Progenitor cell of endocrine pancreas (in vitro differentiated cells): Measurements from ENCODE around the gene PLCD3. TPM values are rescaled to one million over a fixed set of nuclear protein-coding genes. Genes with fewer than 3 reads are reported as not detected.

Experiments
- DNase-seq: peaks from one replicate; pipeline ENCODE4 v3.0.0; 2021; ENCODE audit warnings: low spot score; ENCODE audit not compliant: unreplicated experiment
- H3K27ac Mint-ChIP-seq: 2 replicates; pipeline ENCODE4 v1.8.0; 2021; ENCODE audit warnings: mild to moderate bottlenecking, moderate library complexity, mixed read lengths
- H3K27me3 Mint-ChIP-seq: 2 replicates; pipeline ENCODE4 v1.8.0; 2021; ENCODE audit warnings: mixed read lengths
- H3K36me3 Mint-ChIP-seq: 2 replicates; pipeline ENCODE4 v1.8.0; 2022; ENCODE audit warnings: mixed read lengths; ENCODE audit not compliant: insufficient read depth
- H3K4me1 Mint-ChIP-seq: 2 replicates; pipeline ENCODE4 v1.8.0; 2021; ENCODE audit warnings: low read depth, mixed read lengths
- H3K4me3 Mint-ChIP-seq: 2 replicates; pipeline ENCODE4 v1.8.0; 2021; ENCODE audit warnings: low read depth, mild to moderate bottlenecking, moderate library complexity, mixed read lengths
- H3K9me3 Mint-ChIP-seq: 2 replicates; pipeline ENCODE4 v1.8.0; 2021; ENCODE audit warnings: low read depth, mixed read lengths
- total RNA-seq: library from RNA; stranded (reverse); gene quantifications from 2 replicates; pipeline ENCODE4 v1.2.1, GENCODE V29; 2021
- TF ChIP-seq, protein P1 (sequence below): fragments of 200-600 bp; sonication (generic); IDR thresholded peaks from one replicate; pipeline ENCODE4 v1.5.0; 2021; ENCODE audit warnings: antibody characterized with exemption, mild to moderate bottlenecking; ENCODE audit not compliant: unreplicated experiment

Gene PLCD3
- total RNA-seq, 1 donor from 2014 or later, result 26.7 TPM

DNA sequence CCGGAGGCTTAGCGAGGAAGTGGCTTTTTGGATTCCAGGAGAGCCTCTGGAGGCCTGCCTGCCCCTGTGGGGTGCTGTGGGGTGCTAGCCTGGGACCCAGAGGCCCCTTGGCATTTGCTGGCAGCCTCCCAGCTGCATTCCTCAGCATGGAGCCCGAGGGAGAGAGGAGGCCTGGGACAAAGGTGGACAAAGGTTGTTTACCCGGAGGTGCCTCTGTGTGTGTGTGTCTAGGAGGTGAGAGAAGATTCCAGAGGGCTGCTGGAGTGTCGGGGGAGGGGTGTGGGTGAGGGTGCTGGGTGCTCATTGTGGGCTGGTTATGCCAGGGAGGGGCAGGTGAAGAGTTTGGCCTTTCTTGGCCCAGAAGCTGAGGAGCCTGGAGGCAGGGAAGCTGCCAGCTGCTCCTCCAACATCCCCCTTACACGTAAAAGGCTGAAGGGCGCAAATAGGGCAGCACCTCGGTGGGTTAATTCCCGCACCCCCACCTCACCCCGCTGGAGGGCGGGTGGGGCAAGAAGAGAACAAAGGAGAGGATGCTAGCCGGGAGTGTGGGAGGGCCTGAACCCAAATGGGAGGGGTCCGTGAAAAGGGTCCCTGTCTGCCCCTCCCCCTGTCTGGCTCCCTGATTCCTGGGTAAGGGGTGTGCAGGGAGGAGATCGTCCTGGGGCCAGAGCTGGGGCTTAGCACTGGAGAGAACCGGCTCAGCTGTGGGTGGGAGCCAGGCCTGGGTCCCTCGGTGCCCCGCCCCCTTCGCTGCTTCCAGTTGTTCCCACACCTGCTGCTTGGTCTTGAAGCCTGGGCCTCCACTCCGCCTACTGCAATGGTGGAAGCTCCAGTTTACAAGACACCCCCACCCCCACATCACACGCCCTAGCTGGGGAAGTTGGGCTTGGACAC is 39.3 kb upstream of the PLCD3 start:
- no peak for DNase-seq
- Mint-ChIP-seq H3K27me3 (peaks cover 6% of the 10 kb centered on the region), H3K4me3 (peak overlapping the region; percentile 26), H3K36me3 (peaks cover 4% of the 10 kb centered on the region), H3K4me1 (peaks cover 23% of the 10 kb centered on the region), H3K27ac (peak overlapping the region; percentile 96), H3K9me3 (no peaks in the 10 kb centered on the region)
- TF ChIP-seq, protein P1, sequence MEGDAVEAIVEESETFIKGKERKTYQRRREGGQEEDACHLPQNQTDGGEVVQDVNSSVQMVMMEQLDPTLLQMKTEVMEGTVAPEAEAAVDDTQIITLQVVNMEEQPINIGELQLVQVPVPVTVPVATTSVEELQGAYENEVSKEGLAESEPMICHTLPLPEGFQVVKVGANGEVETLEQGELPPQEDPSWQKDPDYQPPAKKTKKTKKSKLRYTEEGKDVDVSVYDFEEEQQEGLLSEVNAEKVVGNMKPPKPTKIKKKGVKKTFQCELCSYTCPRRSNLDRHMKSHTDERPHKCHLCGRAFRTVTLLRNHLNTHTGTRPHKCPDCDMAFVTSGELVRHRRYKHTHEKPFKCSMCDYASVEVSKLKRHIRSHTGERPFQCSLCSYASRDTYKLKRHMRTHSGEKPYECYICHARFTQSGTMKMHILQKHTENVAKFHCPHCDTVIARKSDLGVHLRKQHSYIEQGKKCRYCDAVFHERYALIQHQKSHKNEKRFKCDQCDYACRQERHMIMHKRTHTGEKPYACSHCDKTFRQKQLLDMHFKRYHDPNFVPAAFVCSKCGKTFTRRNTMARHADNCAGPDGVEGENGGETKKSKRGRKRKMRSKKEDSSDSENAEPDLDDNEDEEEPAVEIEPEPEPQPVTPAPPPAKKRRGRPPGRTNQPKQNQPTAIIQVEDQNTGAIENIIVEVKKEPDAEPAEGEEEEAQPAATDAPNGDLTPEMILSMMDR, result no peak

DNA sequence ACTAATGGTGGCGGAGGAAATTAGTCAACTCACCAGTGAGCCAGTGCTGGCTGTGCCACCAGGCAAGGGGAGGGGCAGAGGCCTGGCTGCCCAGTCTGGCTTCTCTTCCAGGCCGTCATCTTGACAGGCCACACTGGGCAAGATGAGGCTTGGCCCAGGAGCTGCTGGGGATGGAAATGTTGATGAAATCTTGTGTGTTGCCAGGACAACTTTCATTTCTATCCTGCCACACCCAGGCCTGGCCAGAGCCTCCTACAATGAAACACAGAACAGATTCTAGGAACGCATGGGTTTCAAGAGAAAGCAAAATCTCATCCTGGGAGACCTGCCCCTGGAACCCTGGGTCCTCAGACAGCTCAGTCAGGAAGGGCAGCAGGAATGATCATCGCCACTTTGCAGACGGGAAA is 38.6 kb upstream of the PLCD3 start:
- Mint-ChIP-seq H3K4me3 (peak overlapping the region; percentile 26), H3K27me3 (peaks cover 3% of the 10 kb centered on the region), H3K36me3 (peaks cover 6% of the 10 kb centered on the region), H3K27ac (peak overlapping the region; percentile 96), H3K9me3 (no peaks in the 10 kb centered on the region), H3K4me1 (peaks cover 20% of the 10 kb centered on the region)
- no peak for DNase-seq
- TF ChIP-seq, protein P1, result no peak

DNA sequence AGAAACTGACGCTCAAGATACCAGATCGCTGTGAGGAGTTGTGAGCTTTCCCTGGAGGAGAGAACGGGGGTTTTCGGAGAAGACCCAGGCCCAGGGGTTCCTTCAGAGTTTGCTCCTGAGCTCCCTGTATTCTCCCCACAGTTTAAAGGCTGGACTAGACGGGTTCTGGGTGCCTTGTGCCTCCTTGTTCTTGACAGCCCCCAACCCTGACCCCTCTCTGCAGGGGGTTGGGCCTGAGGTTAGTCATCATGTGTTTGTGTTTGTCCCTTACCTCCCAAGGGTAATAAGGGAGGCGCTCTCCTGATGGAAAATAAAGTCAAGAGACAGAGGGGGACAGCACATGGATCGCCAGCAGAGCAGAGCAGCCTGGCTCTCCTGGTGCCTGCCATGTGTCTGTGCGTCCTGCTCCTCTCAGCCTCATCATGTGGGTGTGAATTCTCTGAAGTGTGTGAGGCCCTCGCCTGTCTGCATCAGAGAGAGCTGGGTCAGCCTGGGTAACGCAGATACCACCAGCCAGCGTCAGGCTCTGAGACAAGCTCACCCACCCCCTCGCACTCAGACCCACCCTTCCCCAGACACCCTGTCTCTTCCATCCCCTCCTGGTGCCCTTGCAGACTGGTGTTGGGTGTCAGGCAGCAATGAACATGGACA is 38.1 kb upstream of the PLCD3 start:
- Mint-ChIP-seq H3K27me3 (no peaks in the 10 kb centered on the region), H3K4me3 (no peak overlapping the region), H3K9me3 (no peaks in the 10 kb centered on the region), H3K27ac (peak overlapping the region; percentile 96), H3K4me1 (peaks cover 19% of the 10 kb centered on the region), H3K36me3 (peaks cover 6% of the 10 kb centered on the region)
- no peak for DNase-seq
- TF ChIP-seq, protein P1, result no peak

DNA sequence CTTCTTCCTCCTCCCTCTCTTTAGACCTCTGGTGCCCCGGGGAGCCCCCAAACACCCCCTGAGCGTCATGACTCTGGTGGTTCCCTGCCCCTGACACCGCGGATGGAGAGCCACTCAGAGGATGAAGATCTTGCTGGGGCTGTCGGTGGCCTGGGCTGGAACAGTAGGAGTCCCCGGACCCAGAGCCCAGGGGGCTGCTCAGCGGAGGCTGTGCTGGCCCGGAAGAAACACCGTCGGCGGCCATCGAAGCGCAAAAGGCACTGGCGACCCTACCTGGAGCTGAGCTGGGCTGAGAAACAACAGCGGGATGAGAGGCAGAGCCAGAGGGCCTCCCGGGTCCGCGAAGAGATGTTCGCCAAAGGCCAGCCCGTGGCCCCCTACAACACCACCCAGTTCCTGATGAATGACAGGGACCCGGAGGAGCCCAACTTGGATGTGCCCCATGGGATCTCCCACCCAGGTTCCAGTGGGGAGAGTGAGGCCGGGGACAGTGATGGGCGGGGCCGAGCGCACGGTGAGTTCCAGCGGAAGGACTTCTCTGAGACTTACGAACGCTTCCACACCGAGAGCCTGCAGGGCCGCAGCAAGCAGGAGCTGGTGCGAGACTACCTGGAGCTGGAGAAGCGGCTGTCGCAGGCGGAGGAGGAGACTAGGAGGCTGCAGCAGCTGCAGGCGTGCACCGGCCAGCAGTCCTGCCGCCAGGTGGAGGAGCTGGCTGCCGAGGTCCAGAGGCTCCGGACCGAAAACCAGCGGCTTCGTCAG is 36.9 kb upstream of the PLCD3 start:
- no peak for DNase-seq
- no peak overlapping the region for H3K27ac Mint-ChIP-seq
- TF ChIP-seq, protein P1, result no peak

DNA sequence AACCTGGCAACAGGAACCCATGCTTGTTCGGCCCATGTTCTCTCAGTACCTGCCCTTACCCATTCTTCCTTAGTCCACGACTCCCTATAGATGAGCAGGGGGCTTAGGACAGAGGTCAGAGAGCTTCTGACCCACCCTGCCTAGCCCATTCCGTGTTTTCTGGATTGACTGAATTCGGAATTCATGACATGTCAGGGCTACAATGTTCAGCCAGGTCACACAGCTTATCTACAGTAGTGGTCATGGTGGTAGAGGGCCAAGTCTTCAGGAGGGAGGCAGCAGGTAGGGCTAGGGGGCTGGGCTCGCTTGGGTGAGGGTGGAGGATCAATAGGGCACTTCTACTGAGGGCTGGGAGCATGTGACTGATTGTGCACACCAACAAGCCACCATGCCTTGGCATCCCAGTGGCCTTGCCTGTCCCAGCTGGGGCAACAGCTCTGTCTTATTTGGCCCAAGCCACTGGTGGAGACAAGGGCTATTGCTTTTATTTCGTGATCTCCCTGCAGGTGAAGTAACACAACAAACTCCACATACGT is 32.5 kb upstream of the PLCD3 start:
- H3K4me1 Mint-ChIP-seq, result peaks cover 11% of the 10 kb centered on the region
- H3K27me3 Mint-ChIP-seq, result no peaks in the 10 kb centered on the region
- H3K9me3 Mint-ChIP-seq, result no peaks in the 10 kb centered on the region
- DNase-seq, result no peak
- H3K36me3 Mint-ChIP-seq, result peaks cover 11% of the 10 kb centered on the region
- no peak overlapping the region for H3K4me3 Mint-ChIP-seq
- no peak overlapping the region for H3K27ac Mint-ChIP-seq
- TF ChIP-seq, protein P1, result no peak

More for the DNA sequence above, 36.9 kb upstream of the PLCD3 start:
- peaks cover 19% of the 10 kb centered on the region for H3K4me1 Mint-ChIP-seq
- H3K9me3 Mint-ChIP-seq, result no peaks in the 10 kb centered on the region
- H3K27me3 Mint-ChIP-seq, result no peaks in the 10 kb centered on the region
- H3K4me3 Mint-ChIP-seq, result no peak overlapping the region
- peaks cover 11% of the 10 kb centered on the region for H3K36me3 Mint-ChIP-seq
